Stimulated activated CD8-positive, alpha-beta memory T cell treated with anti-CD3 and anti-CD28 coated beads, Interleukin-12 subunit alpha, Interleukin-12 subunit beta, amount 100 ng/mL, for 24 hours (primary cell): ENCODE data around the gene EYS.
"Not testable (repeated sequence)": the region's sequence is repeated elsewhere in the genome, so short reads cannot be mapped to it uniquely, and the experiment has no call there.

Experiments used
- DNase-seq: peaks from one replicate; pipeline ENCODE4 v3.0.0-alpha.2; 2020; ENCODE audit errors: extremely low read depth

The EYS gene

DNA sequence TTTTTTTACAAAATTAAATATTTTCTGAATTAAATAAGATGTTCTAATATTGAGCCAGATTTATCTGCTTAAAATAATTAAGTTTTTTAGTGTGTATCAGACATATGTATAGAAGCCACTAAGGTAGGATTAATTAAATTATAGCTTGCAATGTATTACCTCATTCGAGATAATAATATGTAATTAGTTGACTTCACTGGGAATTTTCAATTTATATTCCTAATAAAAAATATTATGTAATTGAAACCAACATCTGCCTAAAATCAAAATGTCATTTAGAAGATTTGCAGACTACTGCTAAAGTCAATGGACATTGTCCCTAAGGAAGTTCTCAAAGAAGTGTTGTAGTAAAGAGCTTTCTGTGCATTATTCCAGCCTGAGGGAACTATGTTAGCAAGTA is 254.7 kb downstream of the EYS start:
- no peak for DNase-seq

DNA sequence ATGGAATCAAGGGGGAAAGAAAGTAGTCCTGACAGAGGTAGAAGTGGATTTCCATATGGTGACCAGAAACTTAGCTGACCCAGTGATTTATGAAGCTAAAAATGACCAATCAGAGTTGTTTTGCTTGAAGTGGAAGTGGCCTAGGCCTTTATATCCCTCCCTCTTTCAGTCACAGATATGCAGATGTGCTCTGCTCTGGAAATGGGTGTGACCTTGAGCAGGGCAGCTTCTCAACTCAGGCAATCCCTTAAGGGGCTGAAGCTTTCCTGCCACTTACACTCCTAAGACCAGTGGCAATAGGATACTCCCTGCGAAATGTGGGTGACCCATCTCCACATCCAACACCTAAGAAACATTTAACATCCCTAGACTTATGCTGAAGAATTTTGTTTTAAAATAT is 256.6 kb downstream of the EYS start:
- DNase-seq: no peak

DNA sequence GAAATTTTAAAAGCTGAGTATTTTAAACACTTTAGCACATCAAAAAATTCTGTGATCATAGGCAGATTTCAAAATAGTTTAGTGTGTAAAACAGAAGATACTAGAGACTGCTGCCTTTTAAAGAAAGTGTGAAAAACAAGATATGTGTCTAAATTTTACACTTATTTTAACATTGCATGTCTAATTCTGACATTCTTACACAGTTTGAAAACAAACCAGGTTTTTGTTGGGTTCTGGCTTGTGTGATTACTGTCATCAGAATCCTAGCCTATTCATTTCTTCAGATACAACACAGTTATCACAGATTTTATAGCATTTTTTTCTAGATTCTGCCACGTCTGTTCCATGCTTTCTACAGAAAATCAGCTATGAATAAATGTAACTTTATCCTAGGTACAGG is 257.1 kb downstream of the EYS start:
- DNase-seq: no peak

DNA sequence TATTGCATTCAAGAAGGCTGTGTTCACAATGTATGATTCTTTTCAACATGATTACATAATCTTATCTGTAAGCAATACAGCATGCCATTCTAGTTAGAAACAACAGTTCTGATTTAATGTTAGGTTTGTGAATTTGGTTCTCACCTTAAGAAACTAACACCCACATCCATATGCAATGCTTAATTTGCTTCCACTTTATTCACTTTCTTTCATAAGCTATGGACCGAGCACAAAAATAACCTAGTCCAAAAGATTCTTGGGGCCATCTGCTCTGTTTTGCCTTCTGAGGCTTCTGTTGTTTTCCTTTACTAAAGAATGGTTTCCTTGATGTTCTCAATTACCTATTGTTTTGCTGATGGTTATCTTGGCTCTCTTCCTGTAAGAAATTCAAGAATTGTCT is 258.2 kb downstream of the EYS start:
- DNase-seq: no peak

DNA sequence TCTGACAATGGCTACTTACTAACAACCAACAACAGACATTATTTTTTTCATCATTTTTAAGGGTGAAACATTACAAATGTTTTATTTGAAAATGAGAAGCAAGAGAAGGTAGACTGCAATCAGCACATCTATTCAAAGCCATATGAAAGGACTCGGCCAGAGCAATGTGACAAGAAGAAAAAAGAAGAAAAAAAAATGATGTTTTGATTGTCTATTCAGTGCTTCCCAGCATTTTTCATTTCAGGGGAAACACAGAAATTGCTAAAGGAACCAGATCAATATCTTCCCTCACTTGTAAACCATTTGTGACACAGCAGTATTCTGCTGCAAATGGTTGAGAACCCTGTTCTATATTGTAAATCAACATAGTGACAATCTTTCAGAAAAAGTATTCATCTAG is 270.7 kb downstream of the EYS start:
- no peak for DNase-seq

DNA sequence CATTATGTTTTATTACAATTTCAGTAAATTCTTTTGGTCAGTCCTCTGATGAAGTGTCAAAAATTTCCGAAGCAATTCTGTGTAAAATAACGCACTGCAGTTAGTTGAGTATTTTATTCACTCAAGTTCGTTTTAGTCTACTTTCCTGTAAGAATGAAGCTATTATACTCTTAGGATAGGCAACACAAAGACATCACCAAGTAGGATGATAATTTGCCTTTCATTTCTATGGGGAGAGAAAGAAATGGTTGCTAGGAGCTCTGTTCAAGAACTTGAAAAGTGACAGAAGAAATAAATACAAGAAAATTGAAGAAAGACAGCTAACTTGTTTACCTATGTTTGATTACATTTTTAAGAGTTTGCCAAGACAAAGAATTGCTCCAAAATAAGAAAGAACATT is 290.4 kb downstream of the EYS start:
- DNase-seq: no peak

DNA sequence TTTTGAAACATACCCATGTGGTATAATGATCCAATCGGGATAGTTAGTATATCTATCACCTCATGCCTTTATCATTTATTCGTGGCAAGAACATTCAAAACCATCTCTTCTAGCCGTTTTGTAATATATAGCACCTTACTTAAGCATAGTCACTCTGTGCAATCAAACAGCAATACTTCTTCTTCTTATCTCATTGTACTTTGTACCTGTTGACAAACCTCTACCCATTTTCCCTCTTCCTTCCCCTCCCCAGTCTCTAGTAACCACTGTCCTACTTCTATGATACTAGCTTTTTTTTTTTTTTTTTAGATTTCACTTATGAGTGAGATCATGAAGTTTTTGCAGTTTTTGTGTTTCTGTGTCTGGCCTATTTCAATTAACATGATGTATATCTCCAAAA is 296.7 kb downstream of the EYS start:
- no peak for DNase-seq

DNA sequence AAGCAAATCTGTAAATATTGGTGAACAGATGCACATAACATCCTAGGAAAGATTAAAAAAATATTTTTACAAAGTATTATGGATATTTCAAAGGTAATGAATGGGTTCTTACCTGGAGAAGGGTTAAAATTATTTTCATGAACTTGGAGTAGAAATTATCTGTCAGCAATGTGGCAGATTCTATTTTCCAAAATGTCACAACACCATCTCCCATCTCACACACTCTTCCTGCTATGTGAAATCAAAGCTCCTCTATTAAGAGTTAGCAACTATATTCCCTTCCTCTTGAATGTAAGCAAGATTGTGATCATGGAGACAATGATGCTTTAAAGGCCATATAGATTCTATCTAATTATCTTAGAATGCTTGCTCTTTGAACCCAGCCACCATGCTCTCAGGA is 304.5 kb downstream of the EYS start:
- DNase-seq: no peak

DNA sequence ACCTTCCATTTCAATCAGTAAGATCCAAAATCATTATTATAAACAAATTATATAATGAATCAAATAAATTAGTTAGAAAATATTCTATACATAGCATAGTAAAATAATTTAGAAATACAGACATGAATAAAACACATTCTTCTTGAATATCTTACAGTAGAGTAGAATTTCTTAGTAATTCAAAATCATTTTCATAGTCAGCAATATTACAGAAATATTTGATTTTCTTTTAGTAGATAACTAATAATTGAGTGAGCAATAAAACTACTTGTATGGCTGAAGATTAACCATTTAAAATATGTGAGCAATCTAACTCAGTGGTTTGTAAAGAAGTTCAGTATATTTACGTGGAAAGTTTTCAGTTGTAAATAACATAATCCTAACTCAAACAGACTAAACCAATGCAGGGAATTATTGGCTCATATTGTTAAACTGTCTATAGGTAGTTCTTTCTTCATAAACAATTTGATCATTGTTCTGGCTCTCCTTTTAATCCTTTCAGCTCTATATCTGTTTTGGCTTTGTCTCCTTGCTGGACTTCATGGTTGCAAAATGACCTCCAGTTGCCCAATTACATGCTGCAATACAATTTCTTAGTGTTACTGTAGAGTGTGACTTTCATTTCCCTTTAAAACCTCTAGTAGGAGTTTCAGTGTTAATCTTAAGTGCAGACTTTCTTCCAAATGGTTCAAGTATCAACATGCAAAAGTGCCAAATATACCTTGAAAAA is 307.5 kb downstream of the EYS start:
- no peak for DNase-seq

DNA sequence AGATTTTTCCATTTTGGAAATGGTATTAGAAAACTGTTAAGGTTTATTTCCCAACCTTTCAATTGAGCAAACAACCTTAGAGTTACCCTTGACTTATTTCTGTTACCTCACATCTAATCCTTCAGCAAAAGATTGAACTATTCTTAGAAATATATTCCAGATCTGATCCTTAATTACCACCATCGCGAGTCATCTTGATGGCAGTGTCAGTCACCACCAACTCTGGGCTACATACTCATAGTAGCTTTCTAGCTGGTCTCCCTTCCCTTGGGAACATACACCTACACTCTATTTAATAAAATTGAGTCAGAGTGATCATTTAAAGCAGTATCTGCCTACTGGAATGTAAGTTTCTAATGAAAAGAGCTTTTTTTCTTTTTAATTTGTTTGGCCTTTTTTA is 308.2 kb downstream of the EYS start:
- DNase-seq: no peak

DNA sequence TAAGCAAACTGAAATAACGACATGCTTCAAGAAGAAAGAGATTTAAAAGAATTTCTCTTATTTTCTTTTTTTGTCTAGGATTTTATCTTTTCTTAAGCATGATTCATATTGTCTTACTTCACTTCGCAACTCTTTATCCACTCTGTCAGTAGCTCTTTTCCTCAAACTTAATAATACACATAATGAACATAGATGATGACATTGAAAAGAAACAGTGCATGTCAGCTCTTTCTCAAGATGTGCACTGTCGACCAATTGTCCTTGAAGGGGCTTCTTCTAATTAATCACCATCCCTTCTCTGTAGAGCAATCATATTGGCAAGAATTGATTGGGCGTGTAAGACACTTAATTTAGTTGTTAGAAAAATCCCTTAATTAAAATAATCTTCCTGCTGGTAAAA is 356.5 kb downstream of the EYS start:
- DNase-seq: no peak

DNA sequence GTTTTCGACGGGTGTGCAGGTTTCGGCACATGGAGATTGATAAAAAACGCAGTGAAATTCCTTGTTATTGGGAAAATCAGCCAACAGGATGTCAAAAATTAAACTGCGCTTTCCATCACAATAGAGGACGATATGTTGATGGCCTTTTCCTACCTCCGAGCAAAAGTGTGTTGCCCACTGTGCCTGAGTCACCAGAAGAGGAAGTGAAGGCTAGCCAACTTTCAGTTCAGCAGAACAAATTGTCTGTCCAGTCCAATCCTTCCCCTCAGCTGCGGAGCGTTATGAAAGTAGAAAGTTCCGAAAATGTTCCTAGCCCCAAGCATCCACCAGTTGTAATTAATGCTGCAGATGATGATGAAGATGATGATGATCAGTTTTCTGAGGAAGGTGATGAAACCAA is 404.4 kb downstream of the EYS start:
- not testable (repeated sequence) for DNase-seq

DNA sequence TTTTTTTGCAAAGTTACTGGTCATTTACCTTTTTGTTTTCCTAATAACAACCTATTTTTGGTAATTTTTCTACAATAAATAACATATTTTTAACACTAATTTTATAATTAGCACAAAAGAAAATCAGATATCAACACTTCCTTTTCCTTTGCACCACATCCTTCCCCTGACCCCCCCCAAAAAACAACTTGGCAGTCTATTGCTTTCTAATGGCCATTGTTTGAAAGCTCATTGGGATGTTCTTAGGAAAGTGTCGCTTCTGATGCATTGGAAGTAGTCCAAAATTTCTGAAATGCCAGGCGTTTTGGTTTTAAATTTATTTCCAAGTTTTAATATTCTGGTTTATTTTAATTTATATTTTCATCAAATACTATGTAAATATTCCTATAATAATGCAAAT is 407.8 kb downstream of the EYS start:
- DNase-seq: no peak

DNA sequence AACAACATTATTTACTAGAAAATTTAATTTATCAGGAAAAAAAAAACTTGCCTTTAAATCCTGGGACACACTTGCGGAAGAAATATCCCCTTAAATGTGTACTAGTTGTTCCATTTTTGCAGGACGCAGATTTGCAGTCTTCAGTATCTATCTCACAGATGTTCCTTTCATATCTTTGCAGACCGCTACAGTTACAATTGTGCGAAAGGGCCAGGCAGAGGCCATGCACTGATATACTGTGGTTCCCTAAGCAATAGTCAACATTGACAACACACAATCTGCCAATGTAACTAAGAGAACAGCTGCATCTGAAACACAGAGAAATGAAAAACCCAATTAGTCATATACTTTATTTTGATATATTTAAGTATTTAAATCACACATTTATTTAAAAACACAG is 411.2 kb downstream of the EYS start:
- DNase-seq: no peak

DNA sequence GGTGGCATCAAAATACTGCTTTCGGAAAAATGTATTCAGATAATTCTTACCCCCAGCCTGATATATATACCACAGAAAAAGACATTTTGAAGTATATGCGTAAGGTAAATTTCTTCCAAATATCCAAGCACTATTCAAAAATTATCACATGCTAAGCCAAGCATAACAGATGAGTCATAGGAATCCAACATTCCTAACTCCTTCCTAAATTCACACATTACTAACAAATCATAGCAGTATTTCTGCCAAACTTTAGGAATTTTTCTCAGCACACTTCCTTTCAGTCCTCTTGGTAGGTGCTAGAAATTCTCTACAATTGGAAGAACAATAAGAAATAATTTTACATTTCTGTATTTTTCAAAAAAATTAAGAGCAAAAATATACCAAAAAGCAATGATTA is 417.5 kb downstream of the EYS start:
- DNase-seq: no peak

DNA sequence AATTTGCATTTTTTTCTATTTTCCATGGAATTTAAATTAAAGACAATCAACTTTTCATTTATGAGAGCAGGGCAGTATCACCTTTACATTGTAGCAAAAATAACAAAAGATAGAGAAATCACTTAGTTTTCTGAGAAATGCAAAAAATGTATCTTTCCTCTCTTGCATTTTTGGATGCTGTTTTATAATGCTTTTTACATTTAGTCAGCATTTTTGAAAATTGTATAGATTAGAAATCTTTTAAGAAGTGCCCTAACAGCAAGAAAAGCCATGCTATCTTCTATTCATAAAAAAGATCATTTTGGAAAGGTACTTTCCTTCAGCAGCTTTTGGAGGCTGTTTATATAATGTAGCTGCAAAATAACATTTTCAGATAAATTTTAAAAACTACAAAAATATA is 421.8 kb downstream of the EYS start:
- DNase-seq: no peak

DNA sequence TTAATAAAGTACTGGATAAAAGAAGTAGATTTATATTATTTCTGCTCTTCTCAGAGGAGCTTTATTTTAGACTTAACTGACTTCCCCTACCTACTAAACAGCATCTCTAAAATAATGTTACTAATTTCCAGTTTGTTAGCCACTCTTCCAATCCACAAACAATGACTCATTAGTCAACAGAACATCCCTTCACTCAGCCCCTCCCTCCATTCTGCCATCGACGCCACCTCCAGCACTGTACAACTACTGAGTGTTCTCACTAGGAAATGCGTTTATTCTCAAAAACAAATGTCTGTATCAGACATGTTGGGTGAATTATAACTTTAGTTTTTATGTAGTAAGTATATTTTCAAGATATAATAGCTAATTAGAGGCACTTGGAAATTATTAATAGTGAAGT is 427.0 kb downstream of the EYS start:
- no peak for DNase-seq

DNA sequence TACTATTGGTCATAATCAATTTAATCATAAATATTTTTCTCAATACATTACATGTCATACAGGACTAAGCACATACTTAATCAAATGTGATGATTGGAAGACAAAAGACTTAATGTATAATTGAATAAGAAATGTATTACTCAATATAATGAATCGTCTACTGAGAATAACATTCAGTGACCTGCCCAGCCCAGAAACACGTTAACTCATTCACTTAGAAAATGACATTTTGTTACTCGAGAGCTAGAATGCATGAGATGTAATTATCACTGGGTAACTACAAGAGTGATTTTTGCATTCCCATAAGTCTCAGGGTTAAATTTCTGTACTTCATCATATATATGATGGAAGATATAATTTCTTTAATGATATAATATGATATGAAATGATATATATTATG is 444.8 kb downstream of the EYS start:
- DNase-seq: no peak

DNA sequence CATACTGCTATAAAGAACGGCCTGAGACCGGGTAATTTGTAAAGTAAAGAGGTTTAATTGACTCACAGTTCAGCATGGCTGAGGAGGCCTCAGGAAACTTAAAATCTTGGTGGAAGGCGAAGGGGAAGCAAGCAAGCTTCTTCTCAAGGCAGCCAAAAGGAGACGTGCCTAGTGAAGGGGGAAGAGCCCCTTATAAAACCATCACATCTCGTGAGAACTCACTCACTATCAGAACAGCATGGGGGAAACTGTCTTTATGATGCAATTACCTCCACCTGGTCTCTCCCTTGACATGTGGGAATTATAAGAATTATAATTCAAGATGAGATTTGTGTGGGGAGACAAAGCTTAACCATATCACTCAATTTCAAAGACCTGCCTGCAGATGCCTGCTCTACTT is 447.0 kb downstream of the EYS start:
- DNase-seq: no peak

DNA sequence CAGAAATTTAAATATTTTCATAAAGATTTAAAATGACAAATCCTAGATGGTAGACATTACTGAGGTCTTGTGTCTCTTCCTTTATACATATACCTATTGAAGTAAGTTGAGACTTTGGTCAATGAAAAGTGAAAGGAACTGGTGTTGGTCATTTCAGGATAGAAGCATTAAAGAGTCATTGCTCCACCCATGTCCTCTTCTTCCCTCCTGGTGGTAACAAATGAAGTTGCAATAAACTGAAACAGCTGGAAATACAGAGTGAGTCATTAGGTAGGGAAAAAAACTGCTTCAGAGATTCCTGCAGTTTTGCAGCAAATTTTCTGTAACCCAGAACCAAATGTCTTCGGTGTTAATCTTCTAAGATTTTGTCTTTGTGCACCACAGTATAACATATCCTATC is 448.0 kb downstream of the EYS start:
- no peak for DNase-seq

DNA sequence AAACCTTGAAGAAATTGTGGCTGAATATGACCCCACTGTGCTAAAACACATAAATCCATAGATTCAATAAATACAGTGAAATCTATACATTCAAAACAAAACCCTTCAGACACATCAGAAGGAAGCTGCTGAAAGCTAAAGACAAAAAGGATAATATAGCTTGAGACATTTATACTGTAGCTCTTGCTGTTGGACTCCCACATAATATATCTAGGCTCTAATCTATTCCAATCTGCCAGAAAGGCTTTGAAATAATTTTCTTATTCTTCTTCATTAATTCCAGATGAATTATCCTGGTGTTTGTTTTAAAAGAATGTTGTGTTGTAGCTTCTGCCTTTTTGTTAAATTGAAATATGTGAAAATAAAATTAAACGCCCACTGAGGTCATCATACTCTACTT is 454.0 kb downstream of the EYS start:
- DNase-seq: no peak

DNA sequence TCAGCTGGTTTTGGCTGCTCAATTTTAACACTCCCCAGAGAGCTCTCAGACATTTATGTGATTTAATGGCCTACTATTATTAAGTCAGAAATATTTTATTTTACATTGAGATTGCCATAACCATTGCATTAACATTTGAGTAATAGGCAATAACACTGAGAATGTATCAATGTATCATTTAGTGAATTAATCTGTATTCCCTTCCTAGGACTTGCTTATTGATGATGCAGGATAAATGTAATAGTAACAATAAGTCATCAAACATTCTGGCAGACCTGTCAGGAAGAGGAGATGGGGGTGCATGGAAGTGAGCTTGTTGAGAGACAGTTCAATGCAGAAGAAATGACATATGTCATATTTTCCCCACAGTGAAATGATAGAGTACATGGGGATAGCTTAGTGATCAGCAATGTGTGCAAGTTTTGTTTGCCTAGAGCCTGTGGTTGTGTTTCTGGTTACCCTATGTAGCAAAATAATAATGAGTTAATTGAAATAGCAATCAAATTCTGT is 458.9 kb downstream of the EYS start:
- no peak for DNase-seq

DNA sequence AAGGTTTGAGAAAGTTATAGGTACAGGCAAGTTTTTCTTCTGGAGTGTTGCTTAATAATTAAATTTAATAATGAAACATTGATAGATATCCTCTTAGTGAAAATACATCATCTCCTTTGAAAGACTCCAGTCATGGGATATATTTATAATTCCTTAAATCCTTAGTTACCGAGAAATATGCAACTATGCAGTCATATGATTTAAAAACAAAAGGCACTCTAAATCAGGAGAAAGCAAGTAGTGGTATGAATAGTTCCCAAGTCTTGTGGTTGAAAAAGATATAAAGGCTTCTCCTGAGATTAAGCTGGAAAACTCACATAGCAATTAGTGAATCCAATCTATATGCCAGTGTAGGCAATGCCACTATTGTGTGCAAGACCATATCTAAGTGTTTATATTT is 475.4 kb downstream of the EYS start:
- no peak for DNase-seq

DNA sequence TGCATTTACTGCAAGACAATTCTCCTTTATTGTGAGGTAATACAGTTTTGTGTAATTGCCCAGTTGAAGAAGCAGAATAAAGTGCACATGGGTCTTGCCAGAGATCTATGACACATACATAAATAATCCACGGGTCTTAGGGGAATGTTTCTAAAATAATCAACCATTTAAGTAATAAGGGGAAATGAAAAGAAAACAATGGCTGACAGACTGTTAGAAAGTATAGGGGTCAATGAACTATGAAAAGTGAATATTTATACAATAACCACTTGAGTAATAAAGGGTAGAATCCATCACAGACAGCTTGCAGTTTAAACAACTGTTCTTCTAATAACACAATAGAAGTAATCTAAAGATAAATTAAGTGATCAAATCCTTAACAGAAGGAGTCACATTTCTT is 477.2 kb downstream of the EYS start:
- DNase-seq: no peak
